Measurements from ENCODE around the gene CEP120.

DNA sequence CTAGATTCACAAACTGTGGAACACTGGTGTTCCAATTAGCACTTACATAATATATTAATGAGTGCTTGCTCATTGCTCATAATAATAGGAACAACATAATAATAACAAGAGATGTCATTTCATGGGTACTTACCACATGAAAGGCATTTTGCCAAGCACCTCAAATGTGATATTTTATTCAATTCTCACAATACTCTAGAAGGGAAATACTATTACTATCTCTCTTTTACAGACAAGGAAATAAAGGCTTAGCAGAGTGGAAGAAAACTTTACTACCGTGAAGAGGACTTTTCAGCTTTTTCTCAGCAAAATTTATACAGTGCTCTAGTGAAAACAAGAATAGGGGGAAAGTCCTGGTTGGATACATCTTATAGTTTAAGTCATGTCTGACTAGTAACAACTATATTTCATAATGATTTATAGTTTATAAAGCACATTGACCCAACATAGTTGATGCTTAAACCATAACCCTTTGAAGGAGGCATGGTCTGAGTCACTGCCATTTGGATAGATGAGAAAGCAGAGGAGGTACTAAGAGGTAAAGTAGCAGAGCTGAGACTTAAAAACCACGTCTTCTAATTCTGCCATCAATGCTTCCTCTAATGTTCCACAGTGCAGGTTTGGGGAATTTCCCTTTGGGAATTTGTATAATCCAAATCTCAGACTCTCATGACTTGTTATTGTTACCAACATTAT, 124.7 kb downstream of the CEP120 start:
- no peak for TF ChIP-seq POLR2A (IDR thresholded peaks at IDR 0.05)
- TF ChIP-seq, protein P1, sequence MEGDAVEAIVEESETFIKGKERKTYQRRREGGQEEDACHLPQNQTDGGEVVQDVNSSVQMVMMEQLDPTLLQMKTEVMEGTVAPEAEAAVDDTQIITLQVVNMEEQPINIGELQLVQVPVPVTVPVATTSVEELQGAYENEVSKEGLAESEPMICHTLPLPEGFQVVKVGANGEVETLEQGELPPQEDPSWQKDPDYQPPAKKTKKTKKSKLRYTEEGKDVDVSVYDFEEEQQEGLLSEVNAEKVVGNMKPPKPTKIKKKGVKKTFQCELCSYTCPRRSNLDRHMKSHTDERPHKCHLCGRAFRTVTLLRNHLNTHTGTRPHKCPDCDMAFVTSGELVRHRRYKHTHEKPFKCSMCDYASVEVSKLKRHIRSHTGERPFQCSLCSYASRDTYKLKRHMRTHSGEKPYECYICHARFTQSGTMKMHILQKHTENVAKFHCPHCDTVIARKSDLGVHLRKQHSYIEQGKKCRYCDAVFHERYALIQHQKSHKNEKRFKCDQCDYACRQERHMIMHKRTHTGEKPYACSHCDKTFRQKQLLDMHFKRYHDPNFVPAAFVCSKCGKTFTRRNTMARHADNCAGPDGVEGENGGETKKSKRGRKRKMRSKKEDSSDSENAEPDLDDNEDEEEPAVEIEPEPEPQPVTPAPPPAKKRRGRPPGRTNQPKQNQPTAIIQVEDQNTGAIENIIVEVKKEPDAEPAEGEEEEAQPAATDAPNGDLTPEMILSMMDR (IDR thresholded peaks at IDR 0.05) = no peak

All from adrenal gland (tissue), 5 donors.